ENCODE measurements around the gene ABHD15.

ABHD15 gene

GRCh38 chr17:29593591-29594518 lies 27.0 kb upstream of the ABHD15 start:
- no peak for DNase-seq

GRCh38 chr17:29592850-29593551 lies 26.2 kb upstream of the ABHD15 start, which contains the start of gene ANKRD13B:
Gene ANKRD13B, plus strand, starts transcription at chr17:29593132. Its CDS starts 490 bp downstream, at chr17:29593622.
- DNase-seq: peak in 1 of 2 experiments; percentile 31

GRCh38 chr17:29591737-29592608 lies 25.1 kb upstream of the ABHD15 start:
- DNase-seq: peak; percentile 47 to 75

GRCh38 chr17:29591146-29591736 lies 24.4 kb upstream of the ABHD15 start:
- no peak for DNase-seq

GRCh38 chr17:29590411-29591145 lies 23.7 kb upstream of the ABHD15 start:
- DNase-seq: no peak

GRCh38 chr17:29589524-29590410 lies 22.9 kb upstream of the ABHD15 start, which contains the start of gene GIT1:
Gene GIT1, minus strand, starts transcription at chr17:29589648. Its CDS starts 270 bp downstream, at chr17:29589378.
- DNase-seq: peak in 1 of 2 experiments; percentile 74

GRCh38 chr17:29588562-29589411 lies 21.9 kb upstream of the ABHD15 start:
- no peak for DNase-seq

- DNase-seq: no peak
Observed at GRCh38 chr17:29588017-29588561, 21.3 kb upstream of the ABHD15 start.

- no peak for DNase-seq
Observed at GRCh38 chr17:29587591-29587990, 20.8 kb upstream of the ABHD15 start.

- no peak for DNase-seq
Observed at GRCh38 chr17:29586676-29587469, 20.0 kb upstream of the ABHD15 start.

GRCh38 chr17:29585080-29585751 lies 18.4 kb upstream of the ABHD15 start:
- DNase-seq: no peak

- no peak for DNase-seq
Observed at GRCh38 chr17:29584452-29585079, 17.7 kb upstream of the ABHD15 start.

- DNase-seq: no peak
Observed at GRCh38 chr17:29583324-29584248, 16.7 kb upstream of the ABHD15 start.

GRCh38 chr17:29582772-29583171 lies 15.9 kb upstream of the ABHD15 start:
- no peak for DNase-seq

- no peak for DNase-seq
Observed at GRCh38 chr17:29582254-29582765, 15.5 kb upstream of the ABHD15 start.
